HG03103 (cell line): ENCODE results near the gene AMZ1.
"Not testable (repeated sequence)": the region's sequence is repeated elsewhere in the genome, so short reads cannot be mapped to it uniquely, and the experiment has no call there.

Experiments
- ATAC-seq: cut with Tn5 transposase; IDR thresholded peaks from one replicate; pipeline ENCODE4 v1.9.1; 2021; ENCODE audit warnings: low read depth; ENCODE audit not compliant: unreplicated experiment

AMZ1 gene

GRCh38 chr7:2666588-2667250 is 21.3 kb upstream of the AMZ1 start:
- no peak for ATAC-seq

- no peak for ATAC-seq
These were observed 20.2 kb upstream of the AMZ1 start for GRCh38 chr7:2667843-2668242.

- ATAC-seq = no peak
These were observed 19.6 kb upstream of the AMZ1 start for GRCh38 chr7:2668401-2668800.

DNA sequence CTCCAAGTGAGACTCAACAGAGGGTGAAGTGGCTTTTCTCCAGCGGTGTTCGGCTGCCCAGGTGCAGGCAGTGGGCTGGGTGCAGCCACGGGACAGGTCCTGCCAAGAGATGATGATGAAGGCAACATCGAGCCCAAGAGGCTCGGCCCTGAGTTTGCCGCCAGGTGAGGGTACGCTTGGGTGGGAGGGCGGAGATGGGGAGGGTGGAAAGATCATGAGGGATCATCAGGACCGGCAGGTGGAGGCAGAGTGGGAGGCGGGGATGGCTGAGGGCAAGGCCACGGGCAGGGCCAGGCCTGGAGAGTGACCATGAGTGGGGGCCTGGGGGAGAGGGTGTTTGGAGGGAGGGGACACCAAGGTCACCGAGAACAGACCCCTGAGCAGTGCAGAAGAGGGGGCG is 17.8 kb upstream of the AMZ1 start:
- no peak for ATAC-seq

DNA sequence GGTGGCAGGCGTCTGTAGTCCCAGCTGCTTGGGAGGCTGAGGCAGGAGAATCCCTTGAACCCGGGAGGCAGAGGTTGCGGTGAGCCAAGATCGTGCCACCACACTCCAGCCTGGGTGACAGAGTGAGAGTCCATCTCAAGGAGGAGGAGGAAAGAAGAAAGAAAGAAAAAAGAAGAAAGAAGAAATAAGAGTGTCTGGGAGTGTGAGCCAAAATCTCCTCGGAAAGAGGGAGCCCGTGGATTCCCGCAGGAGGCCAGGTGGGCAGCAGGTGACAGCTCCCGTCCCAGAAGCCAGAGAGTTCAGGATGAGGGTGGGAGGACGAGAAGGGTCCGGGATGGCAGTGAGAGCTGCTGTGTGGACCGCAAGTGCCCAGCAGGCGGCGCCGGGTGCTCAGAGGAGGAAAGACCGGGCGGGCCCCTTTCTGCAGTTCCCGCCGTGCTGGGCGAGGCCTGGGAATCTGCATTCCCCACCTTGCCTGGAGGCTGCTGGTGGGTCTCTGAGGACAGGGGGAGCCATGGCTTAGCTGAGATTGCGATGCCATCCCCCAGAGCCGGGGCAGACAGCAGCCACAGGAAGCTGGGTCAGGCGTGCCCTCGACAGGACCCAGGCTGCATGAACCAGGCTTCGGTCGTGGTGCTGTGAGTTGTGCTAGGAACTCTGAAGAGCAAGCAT is 17.1 kb upstream of the AMZ1 start:
- ATAC-seq = no peak

DNA sequence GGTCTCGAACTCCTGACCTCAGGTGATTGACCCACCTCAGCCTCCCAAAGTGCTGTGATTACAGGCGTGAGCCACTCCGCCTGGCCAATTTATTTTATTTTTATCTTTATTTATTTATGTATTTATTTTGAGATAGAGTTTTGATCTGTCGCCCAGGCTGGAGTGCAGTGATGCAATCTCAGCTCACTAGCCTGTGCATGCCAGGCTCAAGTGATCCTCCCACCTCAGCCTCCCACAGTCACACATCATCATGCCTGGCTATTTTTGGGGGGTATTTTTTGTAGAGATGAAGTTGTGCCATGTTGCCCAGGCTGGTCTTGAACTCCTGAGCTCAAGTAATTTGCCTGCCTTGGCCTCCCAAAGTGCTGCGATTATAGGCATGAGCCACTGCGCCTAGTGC is 14.8 kb upstream of the AMZ1 start:
- ATAC-seq = not testable (repeated sequence)

DNA sequence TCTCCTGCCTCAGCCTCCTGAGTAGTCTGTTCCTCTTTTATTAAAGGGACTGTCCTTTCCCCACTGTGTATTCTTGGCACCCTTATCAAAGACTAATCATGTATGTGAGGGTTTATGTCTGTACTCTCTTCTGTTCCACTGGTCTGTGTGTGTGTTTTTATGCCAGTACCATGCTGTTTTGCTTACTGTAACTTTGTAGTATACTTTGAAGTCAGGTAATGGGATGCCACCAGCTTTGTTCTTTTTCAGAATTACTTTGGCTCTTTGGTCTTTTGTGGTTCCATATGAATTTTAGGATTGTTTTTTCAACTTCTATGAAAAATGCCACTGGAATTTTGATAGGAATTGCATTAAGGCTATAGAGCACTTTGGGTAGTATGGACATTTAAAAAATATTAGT is 14.1 kb upstream of the AMZ1 start:
- no peak for ATAC-seq

DNA sequence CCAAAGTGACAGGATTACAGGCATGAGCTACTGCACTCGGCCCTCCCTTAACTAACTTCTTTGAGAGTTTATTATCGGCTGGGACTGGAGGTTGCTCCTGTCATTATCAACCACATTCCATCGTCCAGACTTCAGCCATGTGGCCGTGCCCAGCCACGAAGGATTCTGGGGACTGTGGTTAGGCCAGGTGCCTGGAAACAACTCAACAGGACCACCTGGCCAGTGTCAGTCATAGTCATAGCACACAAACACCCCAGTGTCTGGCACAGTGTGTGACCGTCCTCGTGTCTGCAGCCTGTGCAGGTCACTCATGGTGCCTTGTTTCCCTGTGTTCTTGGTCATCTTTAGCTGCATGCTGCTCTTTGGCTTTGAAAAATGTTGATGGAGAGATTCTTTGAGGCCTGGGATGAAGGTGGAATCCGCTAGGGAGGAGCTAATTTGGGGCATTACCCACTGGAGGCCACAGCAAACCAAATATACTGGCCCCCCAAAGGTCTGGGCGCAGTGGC is 12.7 kb upstream of the AMZ1 start:
- ATAC-seq = no peak

DNA sequence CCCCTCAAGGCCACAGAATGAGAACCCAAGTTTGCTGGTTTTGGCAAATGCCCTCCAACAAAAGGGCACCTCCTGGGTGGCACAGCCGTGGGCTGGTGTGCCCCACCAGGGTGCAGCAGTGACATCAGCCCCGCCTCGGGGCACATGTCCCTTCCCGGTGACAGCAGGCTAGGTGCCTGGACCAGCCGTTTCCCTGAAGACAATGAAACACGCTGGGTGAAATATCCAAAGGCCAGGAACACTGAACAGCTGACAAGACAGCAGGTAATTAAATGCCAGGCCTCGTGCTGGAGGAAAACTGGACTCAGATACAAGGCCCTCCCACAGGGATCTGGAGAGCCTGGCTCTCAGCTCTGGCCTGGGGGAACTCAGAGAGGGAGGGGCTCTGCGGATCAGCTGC is 11.4 kb upstream of the AMZ1 start:
- ATAC-seq = not testable (repeated sequence)

DNA sequence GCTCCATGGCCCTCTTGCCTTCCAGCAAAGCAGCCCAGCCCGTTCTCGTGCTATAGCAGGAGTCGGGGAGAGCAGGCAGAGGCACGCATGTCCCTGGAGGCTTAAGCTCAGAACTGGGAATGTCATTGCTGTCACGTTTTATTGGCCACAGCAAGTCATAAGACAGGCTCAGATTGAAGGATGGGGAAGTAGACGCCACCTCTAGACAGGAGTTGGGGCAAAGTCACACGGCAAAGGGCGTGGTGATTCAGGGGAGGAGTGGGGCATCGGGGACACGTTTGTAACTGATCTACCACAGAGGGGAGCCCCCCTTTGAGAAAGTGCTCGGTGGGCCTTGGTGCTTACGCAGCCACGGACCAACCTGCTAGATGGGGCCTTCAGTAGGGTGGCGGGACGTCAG is 9.5 kb upstream of the AMZ1 start:
- not testable (repeated sequence) for ATAC-seq

- not testable (repeated sequence) for ATAC-seq
These were observed 8.6 kb upstream of the AMZ1 start for GRCh38 chr7:2679135-2680127.

GRCh38 chr7:2680256-2680655 is 7.7 kb upstream of the AMZ1 start:
- no peak for ATAC-seq

DNA sequence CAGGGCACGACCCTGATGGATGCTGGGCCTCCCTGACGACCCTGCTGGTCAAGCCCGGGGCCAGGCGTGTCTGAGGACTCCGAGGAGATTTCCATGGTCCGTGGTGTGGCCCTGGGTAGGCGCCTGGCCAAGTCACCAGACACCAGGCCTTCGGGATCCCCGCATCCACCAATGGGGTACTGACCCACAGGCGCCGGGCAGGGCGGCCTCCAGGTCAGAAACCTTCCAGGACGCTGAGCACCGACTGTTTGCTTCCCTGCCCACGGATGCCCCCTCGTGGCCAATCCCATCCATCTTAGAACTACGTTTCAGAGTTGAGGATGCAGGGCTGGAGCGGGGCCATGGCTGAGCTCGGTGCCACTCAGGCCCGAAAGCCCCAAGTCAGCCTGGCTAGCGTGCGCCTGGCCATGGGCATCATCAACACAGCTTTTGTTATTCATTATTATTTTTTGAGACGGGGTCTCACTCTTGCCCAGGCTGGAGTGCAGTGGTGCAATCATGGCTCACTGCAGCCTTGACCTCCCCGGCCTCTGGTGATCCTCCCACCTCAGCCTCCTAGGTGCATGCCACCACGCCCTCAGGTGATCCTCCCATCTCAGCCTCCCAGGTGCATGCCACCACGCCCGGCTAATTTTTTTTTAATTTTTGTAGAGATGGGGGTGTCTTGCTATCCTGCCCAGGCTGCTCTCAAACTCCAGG is 7.1 kb upstream of the AMZ1 start:
- no peak for ATAC-seq

- no peak for ATAC-seq
These were observed 5.8 kb upstream of the AMZ1 start for GRCh38 chr7:2681929-2682799.

- ATAC-seq = no peak
These were observed 3.5 kb upstream of the AMZ1 start for GRCh38 chr7:2684501-2684900.

- no peak for ATAC-seq
These were observed 1.9 kb upstream of the AMZ1 start for GRCh38 chr7:2686101-2686500.

- no peak for ATAC-seq
These were observed 598 bp upstream of the AMZ1 start for GRCh38 chr7:2687338-2687869.

GRCh38 chr7:2688409-2689342 is 674 bp downstream of the AMZ1 start:
- ATAC-seq = peak; percentile 72
